Non-pigmented ciliary epithelial cell (primary cell): ENCODE results near the gene SLC1A1.

ENCODE experiments used
- DNase-seq: peaks from one replicate; pipeline ENCODE4 v3.0.0-alpha.2; 2010; ENCODE audit warnings: low read depth

Gene SLC1A1

GRCh38 chr9:4620057-4620765 lies 129.9 kb downstream of the SLC1A1 start:
- no peak for DNase-seq

GRCh38 chr9:4620881-4621555 lies 130.8 kb downstream of the SLC1A1 start:
- DNase-seq: no peak

GRCh38 chr9:4622016-4622415 lies 131.7 kb downstream of the SLC1A1 start:
- DNase-seq: no peak

- DNase-seq: no peak
These were observed 140.6 kb downstream of the SLC1A1 start for GRCh38 chr9:4630836-4631235.
